DND-41 (cell line): ENCODE data around the gene STAC2.

ENCODE experiments used
- CTCF ChIP-seq: IDR thresholded peaks from 2 replicates; pipeline ENCODE4 v1.5.1; 2012; ENCODE audit warnings: borderline replicate concordance, low read length, moderate library complexity, mild to moderate bottlenecking; ENCODE audit not compliant: poor library complexity, severe bottlenecking; ENCODE audit errors: extremely low read depth
- EZH2 ChIP-seq: IDR thresholded peaks from 3 replicates; pipeline ENCODE4 v1.6.1; 2012; ENCODE audit warnings: borderline replicate concordance, low read depth, mild to moderate bottlenecking, moderate library complexity, low read length, inconsistent platforms; ENCODE audit not compliant: severe bottlenecking

GRCh38 chr17:39193346-39193745 lies 32.4 kb downstream of the STAC2 start:
- TF ChIP-seq CTCF = no peak
- no peak for TF ChIP-seq EZH2
